SH-SY5Y (cell line): ENCODE measurements around the gene SMAD3.

Experiments
- GATA2 ChIP-seq: IDR thresholded peaks from 2 replicates; pipeline ENCODE4 v1.6.1; 2011; ENCODE audit warnings: mild to moderate bottlenecking, low read depth, low read length
- GATA3 ChIP-seq: IDR thresholded peaks from 2 replicates; pipeline ENCODE4 v1.6.1; 2011; ENCODE audit warnings: low read depth, mild to moderate bottlenecking, low read length, moderate library complexity

DNA sequence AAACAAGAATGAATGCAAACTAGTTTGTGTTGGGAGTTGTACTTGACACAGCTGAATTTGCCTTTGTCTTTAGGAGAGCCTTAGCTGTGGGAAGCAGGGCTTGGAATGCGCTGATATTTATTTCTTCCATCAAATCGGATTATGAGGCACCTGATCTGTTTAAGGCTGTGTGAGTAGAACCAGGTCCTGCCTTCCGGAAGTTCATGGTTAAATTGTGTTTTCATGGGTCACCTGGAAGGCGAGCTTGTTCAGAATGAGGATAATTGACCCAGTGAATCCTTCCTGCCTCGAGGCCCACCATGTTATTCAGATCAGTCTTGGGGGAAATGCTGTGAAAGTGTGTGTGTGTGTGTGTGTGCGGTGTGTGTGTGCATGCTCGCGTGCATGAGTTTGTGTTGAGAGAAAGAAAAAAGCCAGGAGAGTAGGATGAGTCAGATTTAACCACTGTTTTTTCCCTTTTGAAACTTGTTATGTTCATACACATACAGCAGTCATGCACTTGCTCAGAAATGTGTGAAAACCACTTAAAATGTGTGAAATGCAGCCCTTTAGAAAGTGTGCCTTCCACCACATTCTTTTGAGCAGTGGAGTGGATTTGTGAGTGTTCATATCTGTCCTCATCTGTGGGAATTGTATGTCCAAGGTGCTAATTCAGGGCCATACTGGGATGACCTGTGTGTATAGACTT, 36.7 kb downstream of the SMAD3 start:
- TF ChIP-seq GATA3 (no peak), GATA2 (no peak)
